Hepatocyte (in vitro differentiated cells): ENCODE results near the gene ACTG1.
A peak's percentile ranks its signal among the peaks of the same experiment; 100 is the strongest.

ENCODE experiments used
- EZH2 ChIP-seq: fragments of 200-600 bp; sonication (generic); IDR thresholded peaks from 2 replicates; pipeline ENCODE4 v1.6.1; 2016; ENCODE audit warnings: antibody characterized with exemption, mild to moderate bottlenecking, borderline replicate concordance
- EZH2phosphoT487 ChIP-seq: fragments of 200-600 bp; sonication (generic); IDR thresholded peaks from one replicate; pipeline ENCODE4 v1.6.1; 2018; ENCODE audit warnings: antibody characterized with exemption, mild to moderate bottlenecking, low read depth, moderate library complexity; ENCODE audit not compliant: unreplicated experiment, severe bottlenecking
- TF ChIP-seq, protein P1 (sequence below): fragments of 200-600 bp; sonication (generic); IDR thresholded peaks from 2 replicates; pipeline ENCODE4 v1.5.1; 2016; ENCODE audit warnings: antibody characterized with exemption, mild to moderate bottlenecking; ENCODE audit not compliant: poor library complexity

DNA sequence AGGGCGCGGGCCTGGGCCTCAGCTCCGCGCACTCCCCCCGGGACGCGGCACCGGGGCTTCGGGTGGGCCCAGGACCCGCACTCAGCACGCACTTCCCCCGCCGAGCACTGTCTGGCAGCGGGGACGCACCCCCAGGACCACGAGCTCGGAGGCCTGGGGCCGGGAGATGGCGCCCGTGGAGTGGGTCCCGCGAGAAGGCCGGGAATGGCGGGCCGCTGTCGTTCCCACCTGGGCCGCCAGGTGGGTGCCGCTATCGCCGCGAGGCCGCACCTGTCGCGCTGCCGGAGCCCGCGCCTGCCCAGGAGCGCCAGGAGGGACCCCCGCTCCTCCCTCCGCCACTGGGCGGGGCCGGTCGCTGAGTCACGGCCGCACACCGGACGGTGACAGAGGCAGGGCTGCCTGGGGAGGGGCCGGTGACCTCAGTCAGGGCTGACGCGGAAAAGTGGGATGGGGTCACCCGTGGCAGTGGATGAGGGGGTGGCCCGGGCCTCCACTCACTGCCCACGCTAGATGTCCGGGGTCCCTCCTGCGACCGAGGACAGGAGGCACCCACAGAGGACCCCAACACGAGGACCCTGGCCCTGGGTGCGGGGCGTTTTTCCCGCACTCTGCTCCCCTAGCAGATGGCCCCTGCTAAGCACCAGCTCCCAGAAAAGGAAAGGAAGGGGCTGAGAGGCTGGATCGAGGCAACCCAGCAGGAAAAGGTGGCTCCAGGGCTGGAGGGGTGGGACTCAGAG is 6.9 kb upstream of the ACTG1 start:
- TF ChIP-seq EZH2 (no peak), EZH2phosphoT487 (no peak)
- TF ChIP-seq, protein P1, sequence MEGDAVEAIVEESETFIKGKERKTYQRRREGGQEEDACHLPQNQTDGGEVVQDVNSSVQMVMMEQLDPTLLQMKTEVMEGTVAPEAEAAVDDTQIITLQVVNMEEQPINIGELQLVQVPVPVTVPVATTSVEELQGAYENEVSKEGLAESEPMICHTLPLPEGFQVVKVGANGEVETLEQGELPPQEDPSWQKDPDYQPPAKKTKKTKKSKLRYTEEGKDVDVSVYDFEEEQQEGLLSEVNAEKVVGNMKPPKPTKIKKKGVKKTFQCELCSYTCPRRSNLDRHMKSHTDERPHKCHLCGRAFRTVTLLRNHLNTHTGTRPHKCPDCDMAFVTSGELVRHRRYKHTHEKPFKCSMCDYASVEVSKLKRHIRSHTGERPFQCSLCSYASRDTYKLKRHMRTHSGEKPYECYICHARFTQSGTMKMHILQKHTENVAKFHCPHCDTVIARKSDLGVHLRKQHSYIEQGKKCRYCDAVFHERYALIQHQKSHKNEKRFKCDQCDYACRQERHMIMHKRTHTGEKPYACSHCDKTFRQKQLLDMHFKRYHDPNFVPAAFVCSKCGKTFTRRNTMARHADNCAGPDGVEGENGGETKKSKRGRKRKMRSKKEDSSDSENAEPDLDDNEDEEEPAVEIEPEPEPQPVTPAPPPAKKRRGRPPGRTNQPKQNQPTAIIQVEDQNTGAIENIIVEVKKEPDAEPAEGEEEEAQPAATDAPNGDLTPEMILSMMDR, result peak; percentile 45
